ENCODE measurements around the gene TWF2.
"Not testable (repeated sequence)": the region's sequence is repeated elsewhere in the genome, so short reads cannot be mapped to it uniquely, and the experiment has no call there.

TWF2 gene

DNA sequence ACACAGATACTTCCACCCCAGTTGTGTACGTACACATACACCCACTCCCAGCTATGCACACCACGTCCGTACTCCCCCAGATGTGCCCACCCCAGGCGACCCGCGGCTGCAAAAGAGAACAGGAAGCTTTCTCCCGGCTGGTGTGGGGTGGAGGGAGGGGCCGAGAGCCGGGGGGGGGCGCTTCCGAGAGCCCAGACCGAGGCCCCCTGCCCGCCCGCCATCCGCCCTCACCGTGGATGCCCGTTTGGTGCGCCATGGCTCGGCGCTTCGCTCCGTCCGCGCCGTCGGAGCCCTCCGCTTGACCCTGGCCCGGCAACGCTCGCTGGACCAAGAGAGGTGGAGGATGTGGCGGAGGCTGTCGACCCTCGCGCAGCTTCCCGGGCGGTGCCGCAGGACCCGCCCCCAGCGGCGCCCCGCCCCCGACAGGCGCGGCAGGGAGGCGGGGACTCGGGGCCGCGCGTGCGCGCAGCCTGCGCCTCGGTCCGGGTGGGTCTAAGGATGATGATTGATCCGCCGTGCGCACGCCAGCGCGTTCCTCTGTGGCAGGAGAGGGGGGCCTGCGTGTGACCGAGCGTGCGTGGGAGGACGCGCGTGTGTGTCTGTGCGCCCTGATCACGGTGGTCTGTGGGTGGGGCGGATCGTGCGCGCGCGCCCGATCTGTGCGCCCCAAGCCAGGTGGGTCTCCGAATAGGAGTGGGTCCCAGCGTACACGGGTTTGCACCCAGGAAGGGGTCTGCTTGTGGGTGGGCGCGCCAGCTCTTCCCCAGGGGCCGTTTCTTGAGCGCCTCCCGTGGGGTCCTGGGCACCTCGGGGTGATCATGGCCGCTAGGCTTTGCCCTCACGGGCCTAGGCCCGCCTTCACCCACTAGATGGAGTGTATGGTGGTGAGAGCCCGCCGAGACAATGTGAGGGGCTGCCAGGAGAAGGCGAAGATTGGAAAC, at the start of gene TWF2:
Gene TWF2, minus strand, starts transcription at position 398 of the 941 bp plus-strand sequence. Its CDS starts 142 bp downstream, at position 256.
- no peak for DNase-seq

DNA sequence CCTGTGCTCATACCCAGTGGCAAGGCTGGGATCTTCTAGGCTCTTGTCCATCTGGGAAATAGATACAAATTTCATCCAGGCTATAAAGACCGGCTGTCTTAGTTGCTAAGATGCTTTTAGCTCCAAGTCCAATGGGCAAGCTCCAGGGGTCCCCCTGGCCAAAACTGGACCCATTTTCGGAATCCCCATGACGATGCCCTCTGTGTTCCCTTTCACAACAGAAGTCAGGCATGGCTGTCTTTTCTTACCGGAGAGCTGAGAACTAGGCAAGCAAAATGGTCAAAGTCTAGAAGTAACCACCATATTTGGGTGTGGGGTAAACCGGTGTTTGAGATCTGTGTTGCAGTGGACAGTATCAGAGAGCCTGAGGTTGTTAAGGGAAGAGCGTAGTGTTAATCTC, 49.7 kb upstream of the TWF2 start:
- no peak for DNase-seq

DNA sequence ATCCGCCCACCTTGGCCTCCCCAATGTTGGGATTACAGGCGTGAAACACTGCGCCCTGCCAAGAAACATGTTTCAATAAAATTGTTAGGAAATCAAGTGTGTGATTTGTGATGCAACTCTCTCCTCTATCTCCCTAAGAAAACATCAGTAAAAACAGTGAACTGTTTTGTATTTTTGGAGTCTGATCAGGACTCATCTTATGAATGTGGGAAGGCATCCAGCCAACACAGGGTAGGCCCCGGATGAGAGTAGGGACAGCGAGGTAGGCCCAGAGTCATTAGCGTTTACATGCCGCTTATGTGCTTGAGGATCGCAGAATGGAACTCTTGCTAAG, 47.8 kb upstream of the TWF2 start:
- DNase-seq = no peak

DNA sequence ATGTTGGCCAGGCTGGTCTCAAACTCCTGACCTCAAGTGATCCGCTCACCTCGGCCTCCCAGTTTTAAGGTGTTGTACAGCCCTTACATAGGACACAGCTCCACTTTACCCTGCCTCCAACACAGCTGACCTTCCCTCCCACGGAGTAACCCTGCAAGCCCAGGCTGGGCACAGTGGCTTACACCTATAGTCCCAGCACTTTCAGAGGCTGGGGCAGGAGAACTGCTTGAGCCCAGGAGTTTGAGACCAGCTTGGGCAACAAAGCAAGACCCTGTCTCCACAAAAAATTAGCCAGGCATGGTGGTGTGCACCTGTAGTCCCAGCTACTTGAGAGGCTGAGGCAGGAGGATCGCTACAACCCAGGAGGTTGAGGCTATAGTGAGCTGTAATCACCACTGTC, 45.1 kb upstream of the TWF2 start:
- not testable (repeated sequence) for DNase-seq

DNA sequence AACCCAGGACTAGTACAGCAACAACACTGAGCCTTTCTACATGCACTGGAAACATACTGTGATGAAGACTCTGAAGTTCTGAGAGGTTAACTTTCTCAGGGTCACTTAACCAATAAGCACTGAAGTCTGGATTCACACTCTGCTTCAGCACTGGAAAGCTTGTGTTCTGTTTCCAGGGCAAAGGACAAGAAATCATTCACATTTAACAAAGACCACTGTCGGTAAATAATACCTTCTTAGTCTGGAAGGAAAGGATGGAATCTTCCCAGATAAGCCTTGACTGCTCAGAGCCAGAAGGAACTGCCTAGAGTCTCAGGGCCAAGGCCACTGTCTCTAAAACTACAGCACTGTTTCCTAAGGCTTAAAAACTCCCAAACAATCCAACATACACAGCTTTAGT, 44.3 kb upstream of the TWF2 start:
- DNase-seq = no peak

DNA sequence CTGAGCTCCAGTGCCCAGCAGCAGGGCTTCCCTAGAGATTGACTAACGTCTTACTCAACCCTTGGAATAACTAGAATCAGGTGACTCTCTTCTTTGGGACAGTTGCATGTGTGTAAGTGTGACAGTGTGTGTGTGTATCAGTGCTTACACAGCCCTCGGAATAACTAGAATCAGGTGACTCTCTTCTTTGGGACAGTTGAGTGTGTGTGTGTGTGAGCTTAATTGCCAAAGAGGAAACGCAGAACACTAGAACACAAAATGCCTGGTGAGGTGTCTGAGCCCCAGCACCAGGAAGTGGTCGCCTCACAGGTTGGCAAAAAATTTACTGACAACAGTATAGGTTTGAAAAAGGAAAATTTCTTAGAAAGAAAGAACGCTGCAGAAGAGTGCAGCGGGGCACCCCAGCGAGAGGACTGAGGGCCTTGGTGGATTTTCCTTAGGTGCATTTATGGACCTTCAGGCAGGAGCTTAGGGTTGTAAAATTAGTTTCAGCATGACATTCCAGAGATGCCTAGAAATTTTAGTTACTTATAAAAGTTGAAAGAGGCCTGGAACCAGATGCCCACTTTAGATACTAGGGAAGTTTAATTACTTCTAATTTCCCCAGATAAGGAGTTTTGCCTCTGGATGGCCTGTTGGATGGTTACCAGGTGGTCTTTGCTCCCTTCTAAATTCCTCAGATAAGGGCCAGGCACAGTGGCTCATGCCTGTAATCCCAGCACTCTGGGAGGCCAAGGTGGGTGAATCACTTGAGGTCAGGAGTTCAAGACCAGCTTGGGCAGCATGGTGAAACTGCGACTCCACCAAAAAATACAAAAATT, 43.2 kb upstream of the TWF2 start:
- DNase-seq = no peak

DNA sequence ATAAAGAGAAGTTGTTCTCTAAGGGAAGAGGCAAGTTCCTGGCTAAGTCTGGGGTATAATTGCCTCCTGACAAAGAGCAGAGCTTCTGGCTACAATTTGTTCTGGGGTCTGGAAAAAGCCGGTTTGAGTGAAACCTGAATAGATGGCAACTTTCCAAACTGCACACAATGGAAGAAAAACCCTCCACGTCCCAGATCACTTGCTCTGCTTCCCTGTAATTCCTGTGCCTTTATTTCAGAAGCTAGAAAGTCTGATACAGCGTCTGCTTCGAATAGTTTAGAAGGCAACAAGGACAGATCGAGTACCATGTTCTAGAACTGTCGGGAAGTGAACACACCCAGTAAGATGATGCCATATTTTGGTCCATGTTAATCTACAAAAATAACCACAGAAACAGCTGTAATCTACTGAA, 41.1 kb upstream of the TWF2 start:
- no peak for DNase-seq

DNA sequence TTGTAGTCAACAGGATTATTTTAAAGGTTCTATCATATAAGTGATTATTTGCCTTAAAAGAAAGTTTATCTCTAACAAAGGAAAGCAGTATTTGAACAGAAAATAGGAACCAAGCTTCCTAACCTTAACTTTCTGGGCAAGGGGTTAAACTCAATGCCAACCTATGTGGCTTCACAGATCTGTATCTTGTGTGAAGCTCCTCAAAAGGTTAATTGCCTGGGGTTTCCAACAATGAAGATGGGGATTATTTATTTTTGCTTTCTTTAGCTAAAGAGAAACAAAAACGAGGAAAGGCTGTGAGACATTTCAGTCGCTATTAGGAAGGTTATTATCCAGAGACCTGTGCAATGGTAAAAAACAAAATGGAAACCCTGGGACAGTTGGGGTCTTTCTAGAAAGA, 40.6 kb upstream of the TWF2 start:
- no peak for DNase-seq

DNA sequence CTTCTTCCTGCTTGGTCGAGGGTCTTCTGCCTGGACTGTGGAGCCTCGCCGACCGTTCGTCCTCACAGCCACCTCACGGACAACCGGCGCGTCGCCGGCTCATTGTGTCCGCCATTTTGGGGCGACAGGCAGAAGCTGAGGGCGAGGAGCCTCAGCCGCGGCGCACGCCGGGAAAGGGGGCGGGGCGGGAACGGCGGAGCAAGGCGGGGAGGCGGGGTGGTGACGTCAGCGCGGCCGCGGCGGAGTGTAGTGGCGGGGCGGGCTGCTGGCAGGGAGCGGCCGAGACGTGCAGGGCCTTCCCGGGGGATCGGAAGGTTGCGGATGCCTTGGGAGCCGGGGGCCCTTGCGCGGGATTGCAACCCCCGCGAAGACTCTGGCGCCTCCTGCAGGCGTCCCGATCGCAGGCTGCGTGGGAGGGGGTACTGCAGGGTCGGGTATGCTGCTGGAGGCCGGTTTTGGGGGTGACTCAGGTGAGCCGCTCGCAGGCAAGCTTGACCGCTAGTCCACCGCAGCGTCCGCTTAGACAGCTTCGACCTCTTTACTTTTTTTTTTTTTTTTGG, 39.6 kb upstream of the TWF2 start, which contains the start of gene WDR82:
Gene WDR82, minus strand, starts transcription at position 140 of the 560 bp plus-strand sequence. CDS start 288 bp downstream, outside the sequence.
- DNase-seq = no peak

DNA sequence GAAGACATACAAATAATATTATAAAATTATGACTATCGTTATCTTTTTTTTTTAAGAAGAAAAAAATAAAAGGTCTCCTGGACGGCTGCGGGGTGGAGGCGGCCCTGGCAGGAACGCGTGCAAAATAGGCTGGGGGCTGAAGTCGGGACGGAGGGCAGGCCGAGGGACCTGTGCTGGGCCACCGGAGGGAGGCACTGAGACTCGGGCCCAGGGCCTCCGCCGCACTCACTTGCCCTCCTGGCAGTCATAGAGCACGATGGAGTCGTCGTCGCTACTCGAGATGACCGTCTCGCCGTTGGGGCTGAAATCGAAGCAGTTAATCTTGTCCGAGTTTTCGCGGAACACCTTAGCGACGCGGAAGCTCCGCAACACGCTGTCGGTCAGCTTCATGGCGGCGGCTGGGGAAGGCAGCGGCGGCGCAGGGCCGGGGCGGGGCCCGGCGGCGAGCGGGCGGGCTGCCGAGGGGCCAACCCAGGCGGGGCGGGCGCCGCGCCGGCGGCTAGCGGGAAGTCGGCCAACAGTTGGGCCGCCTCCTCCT, 39.1 kb upstream of the TWF2 start:
- DNase-seq = no peak

DNA sequence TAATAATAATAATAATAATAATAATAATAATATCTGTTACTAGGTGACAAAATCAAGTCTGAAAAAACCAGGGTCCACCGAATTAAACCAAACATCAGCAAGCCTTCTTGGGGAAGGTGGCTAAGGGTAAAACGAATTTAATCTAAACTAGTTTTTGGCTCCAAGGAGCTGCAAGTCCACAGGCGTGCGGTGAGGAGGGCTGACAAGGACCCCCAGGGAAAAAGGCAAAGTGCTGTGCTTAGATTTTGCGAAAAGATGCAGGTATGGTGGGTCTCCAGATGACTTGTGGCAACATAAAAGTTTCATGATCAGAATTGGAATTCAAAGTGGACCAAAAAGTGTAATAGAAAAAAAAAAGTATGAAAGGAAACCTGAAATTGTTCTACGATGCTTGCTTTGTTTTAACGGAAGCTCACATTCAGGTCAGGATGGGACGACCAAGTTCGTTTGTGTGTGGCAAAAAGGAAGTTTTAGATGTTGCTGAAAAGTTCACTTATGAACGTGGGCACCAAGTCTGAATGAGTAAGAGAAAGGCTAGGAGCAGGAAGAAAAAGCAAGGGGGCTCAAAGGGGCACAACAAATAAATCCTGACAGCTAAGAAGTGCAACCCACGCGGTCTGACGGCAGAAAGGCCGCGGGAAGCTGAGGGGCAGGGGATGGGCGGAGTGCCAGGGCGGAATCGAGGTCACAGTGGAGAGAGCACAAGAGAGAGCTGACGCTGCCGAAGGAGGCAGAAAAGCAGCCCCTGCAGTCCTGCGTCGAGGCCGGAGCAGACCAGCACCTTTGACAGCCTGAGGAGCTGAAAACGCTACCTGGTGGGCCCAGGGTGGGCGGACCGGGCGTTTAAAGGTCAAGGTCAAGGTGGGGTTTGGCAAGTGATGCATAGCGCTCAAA, 38.4 kb upstream of the TWF2 start:
- no peak for DNase-seq

DNA sequence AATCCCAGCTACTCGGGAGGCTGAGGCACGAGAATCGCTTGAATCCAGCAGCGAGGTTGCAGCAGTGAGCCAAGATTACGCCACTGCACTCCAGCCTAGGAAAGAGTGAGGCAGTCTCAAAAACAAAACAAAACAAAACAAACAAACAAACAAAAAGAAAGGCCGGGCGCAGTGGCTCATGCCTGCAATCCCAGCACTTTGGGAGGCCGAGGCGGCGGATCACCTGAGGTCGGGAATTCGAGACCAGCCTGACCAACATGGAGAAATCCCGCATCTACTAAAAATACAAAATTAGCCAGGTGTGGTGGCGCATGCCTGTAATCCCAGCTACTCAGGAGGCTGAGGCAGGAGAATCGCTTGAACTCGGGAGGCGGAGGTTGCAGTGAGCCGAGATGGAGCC, 35.8 kb upstream of the TWF2 start:
- DNase-seq = not testable (repeated sequence)

DNA sequence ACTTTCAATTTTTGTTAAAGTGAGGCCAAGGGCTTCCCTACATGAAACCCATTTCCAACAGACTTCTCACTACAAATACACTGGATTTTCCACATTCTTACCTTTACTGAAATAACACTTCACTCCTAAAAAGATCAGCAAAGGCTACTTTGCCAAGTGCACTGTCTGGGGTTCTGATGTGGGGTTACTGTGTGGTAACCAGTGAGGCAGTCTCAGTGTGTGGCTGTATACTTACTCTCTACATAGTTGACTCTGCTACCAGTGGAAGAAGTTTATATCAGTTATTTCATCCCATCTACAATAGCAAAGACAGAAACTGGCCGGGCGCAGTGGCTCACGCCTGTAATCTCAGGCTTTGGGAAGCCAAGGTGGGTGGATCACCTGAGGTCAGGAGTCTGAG, 33.9 kb upstream of the TWF2 start:
- no peak for DNase-seq

DNA sequence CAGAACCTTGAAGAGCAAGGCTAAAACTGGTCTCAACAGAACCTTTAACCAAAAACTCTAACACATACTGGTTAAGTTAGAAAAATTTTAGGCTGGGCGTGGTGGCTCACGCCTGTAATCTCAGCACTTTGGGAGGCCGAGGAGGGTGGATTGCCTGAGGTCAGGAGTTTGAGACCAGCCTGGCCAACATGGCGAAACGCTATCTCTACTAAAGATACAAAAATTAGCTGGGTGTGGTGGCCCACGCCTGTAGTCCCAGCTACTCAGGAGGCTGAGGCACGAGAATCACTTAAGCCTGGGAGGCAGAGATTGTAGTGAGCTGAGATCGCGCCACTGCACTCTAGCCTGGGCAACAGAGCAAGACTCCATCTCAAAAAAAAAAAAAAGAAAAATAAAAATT, 33.2 kb upstream of the TWF2 start:
- DNase-seq = not testable (repeated sequence)

DNA sequence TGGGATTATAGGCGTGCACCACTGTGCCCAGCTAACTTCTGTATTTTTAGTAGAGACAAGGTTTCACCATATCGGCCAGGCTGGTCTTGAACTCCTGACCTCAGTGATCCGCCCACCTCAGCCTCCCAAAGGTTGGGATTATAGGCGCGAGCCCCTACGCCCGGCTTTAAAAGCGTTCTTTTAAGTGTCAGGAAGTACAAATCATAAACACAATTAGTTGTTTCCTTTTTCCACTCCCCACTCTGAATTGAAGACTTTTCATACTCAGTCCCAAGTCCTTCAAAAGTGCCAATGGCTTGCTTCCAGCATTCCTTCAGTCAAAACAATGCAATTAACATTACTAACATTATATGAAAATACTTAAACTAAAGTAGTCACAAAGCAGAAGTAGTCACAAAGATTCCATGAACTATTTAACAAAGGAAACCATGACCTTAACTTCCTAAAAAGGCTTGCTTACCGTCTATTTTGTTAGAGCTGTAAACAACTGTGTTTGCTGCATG, 31.3 kb upstream of the TWF2 start:
- no peak for DNase-seq

DNA sequence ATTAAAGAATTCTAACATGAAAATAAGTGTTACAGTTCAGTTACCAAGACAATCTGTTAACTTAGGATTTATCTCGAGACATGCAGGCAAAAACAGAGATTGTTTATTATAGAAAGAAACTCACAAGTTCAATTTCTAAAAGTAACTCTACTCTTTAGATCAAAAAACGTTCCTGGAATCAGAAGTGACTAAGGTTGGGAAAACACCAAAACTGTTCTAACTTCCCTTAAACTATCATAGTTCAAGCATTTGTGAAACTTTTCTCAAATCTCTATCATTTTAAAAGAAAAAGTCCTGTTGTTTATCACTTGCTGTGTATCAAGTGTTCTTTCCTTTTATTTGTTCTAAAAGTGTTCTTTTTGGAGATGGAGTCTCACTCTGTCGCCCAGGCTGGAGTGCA, 30.8 kb upstream of the TWF2 start:
- no peak for DNase-seq

DNA sequence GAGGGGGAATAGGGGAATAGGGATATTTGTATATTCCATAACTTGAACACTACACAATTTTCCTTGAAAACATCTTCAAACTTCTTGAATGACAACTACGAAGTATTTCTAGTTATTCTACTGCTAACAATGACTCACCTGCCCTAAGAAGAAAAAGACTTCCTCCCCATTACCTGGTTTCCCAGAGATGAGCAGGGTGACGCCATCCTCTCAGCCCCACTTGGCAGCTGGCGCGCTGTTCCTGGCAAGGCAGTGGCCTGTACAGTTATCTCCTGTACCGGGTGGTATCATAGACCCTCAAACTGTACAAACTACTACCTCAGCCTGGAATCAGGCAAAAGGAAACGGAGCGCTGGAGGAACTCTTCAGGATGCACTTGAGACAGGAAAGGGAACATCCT, 29.1 kb upstream of the TWF2 start:
- DNase-seq = no peak

DNA sequence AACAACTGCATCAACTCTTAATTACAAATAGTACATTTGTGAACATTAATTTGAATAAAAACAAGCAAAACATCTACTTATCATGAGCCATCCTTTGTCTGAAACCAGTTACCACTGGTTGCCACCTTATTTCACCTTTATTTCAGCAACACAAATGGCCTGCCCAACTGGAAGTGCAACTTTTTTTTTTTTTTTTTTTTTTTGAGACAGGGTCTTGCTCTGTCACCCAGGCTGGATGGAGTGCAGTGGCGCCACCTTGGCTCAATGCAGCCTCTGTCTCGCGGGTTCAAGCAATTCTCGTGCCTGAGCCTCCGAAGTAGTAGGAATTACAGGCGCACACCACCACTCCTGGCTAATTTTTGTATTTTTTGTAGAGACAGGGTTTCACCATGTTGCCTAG, 26.4 kb upstream of the TWF2 start:
- DNase-seq = no peak

DNA sequence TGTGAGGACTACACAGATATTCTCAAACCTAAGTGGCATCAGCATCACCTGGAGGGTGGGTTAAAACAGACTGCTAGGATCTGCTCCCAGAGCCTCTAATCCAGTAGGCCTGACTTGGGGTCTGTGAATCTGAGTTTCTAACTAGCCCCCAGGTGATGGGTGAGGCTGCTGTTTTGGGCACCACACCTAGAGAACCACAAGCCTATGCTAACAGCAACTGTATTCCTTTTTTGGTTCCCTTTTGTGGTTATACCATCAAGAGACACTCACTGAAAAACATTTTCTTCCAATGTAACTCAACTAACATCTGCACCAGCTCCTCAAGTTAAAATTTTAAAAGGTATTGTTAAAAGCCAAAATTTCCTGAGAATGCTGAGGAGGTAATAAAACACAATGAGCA, 23.5 kb upstream of the TWF2 start:
- no peak for DNase-seq

DNA sequence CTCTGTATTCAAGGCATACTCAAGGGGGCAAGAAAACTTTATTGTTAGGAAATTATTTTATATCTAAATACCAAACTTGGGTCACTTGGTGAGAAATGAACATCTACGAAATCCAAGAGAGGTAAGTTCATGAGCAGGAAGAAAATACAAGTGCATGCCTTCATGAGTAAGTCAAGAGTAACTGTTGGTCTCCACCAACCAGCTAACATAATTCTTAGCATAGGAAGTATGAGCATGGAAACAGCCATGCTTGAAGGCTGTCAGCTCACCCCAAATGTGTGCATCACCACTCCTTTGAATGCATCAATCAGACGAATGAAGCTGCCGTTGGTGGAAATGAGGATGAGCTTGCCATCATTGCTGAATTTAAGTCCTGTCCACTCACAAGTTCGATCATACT, 20.5 kb upstream of the TWF2 start:
- DNase-seq = no peak

DNA sequence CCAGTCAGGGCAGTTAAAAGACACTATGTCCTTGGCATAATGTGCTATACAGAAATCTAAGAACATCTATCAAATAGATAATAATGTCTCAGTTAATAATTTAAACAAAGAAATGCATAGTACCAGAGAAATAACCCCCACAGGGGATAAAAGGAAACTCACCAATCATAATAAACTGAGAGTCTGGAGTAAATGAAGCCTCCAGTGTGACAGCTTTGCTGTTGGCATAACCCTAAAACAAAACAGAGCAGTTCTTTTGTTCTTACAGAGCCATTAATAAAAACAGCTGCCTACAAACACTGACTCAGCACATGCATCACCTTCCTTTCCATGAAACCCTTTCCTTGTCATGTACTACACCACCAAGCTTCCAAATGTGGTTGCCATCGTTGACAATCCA, 20.1 kb upstream of the TWF2 start:
- DNase-seq = no peak

DNA sequence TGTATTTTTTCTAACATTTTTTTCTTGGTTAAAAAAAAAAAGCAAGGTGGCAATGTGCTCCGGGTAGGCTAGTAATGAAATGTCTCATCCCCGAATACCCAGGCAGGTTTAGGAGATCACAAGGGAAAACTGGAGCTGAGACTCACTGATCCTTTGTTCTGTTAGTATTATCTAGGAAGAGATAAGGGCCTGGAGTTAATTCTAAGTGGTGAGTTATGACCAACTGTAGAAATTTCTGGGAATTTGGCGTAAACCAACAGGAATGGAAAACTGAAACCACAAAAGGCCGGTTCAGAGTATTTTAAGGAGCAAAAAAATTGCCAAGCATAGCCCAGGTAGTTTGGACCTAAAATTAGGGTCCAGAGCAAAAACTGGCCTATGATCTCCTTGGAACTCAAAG, 19.0 kb upstream of the TWF2 start:
- no peak for DNase-seq

Data from NCI-H2081 treated with DMSO at 0.1 percent for 48 hours (cell line).